Neural cell (in vitro differentiated cells): ENCODE measurements around the gene AGL. TPM values are rescaled to one million over a fixed set of nuclear protein-coding genes. Genes with fewer than 3 reads are reported as not detected.

ENCODE experiments used
- H2AFZ ChIP-seq: fragments of 200-600, 300-800 bp; sonication (generic), shearing (Covaris generic); 2 replicates; pipeline ENCODE4 v1.6.0; 2014; ENCODE audit warnings: low read depth, mild to moderate bottlenecking, antibody characterized with exemption, low read length, moderate library complexity
- H3F3A ChIP-seq: fragments of 200-600 bp; shearing (Covaris generic); 2 replicates; pipeline ENCODE4 v1.6.1; 2016; ENCODE audit warnings: mild to moderate bottlenecking, moderate library complexity, mixed read lengths, antibody characterized with exemption, low read length; ENCODE audit not compliant: insufficient read depth, poor library complexity, severe bottlenecking
- H3K27ac ChIP-seq: fragments of 200-600, 300-800 bp; sonication (generic), shearing (Covaris generic); 2 replicates; pipeline ENCODE4 v1.5.1; 2014; ENCODE audit warnings: mild to moderate bottlenecking, low read length, moderate library complexity
- H3K27me3 ChIP-seq: fragments of 300-800, 200-600 bp; sonication (generic), shearing (Covaris generic); 2 replicates; pipeline ENCODE4 v1.6.0; 2014; ENCODE audit warnings: mild to moderate bottlenecking, low read depth, low read length, moderate library complexity; ENCODE audit not compliant: insufficient read depth
- H3K36me3 ChIP-seq: fragments of 300-800, 200-600 bp; sonication (generic), shearing (Covaris generic); 2 replicates; pipeline ENCODE4 v1.5.1; 2014; ENCODE audit warnings: mild to moderate bottlenecking, antibody characterized with exemption, low read length, moderate library complexity; ENCODE audit not compliant: insufficient read depth
- H3K4me2 ChIP-seq: fragments of 300-800, 200-600 bp; sonication (generic), shearing (Covaris generic); 2 replicates; pipeline ENCODE4 v1.6.0; 2014; ENCODE audit warnings: mild to moderate bottlenecking, low read length
- H3K4me3 ChIP-seq: fragments of 300-800, 200-600 bp; sonication (generic), shearing (Covaris generic); 2 replicates; pipeline ENCODE4 v1.5.1; 2014; ENCODE audit warnings: mild to moderate bottlenecking, low read length, moderate library complexity
- H3K79me2 ChIP-seq: fragments of 200-600 bp; shearing (Covaris generic); replicated peaks from 2 replicates; pipeline ENCODE4 v1.6.0; 2014; ENCODE audit warnings: mild to moderate bottlenecking, low read length, moderate library complexity; ENCODE audit not compliant: insufficient read depth
- H3K9ac ChIP-seq: fragments of 300-800, 200-600 bp; sonication (generic), shearing (Covaris generic); 2 replicates; pipeline ENCODE4 v1.6.1; 2016; ENCODE audit warnings: mild to moderate bottlenecking, low read length, mixed read lengths
- H3K9me2 ChIP-seq: fragments of 200-600 bp; shearing (Covaris generic); 2 replicates; pipeline ENCODE4 v1.6.1; 2016; ENCODE audit warnings: mild to moderate bottlenecking, low read length, mixed read lengths; ENCODE audit not compliant: insufficient read depth
- H3K9me3 ChIP-seq: fragments of 200-600, 300-800 bp; sonication (generic), shearing (Covaris generic); 2 replicates; pipeline ENCODE4 v1.6.1; 2016; ENCODE audit warnings: mild to moderate bottlenecking, mixed run types, low read length, moderate library complexity, mixed read lengths
- H4K20me1 ChIP-seq: fragments of 200-600 bp; shearing (Covaris generic); 2 replicates; pipeline ENCODE4 v1.6.1; 2016; ENCODE audit warnings: mild to moderate bottlenecking, mixed run types; ENCODE audit not compliant: insufficient read depth
- CTCF ChIP-seq: fragments of 450-650 bp; IDR thresholded peaks from 2 replicates; pipeline ENCODE4 v1.5.1; 2014; ENCODE audit warnings: antibody characterized with exemption, mild to moderate bottlenecking, moderate library complexity; ENCODE audit not compliant: poor library complexity, severe bottlenecking
- EP300 ChIP-seq: fragments of 450-650 bp; conservative IDR thresholded peaks from 2 replicates; pipeline ENCODE4 v1.6.1; 2014; ENCODE audit warnings: antibody characterized with exemption, mild to moderate bottlenecking, moderate library complexity; ENCODE audit not compliant: poor library complexity, severe bottlenecking
- EZH2 ChIP-seq: fragments of 200-600, 300-800 bp; shearing (Covaris generic), sonication (generic); IDR thresholded peaks from 2 replicates; pipeline ENCODE4 v1.6.1; 2014; ENCODE audit warnings: antibody characterized with exemption, low read length, borderline replicate concordance, mild to moderate bottlenecking; ENCODE audit not compliant: insufficient read depth, poor library complexity, severe bottlenecking
- MXI1 ChIP-seq: fragments of 450-650 bp; conservative IDR thresholded peaks from 2 replicates; pipeline ENCODE4 v1.6.1; 2014; ENCODE audit warnings: antibody characterized with exemption, mild to moderate bottlenecking; ENCODE audit not compliant: poor library complexity, severe bottlenecking
- POLR2AphosphoS5 ChIP-seq: IDR thresholded peaks from 2 replicates; pipeline ENCODE4 v1.6.1; 2012
- RAD21 ChIP-seq: fragments of 450-650 bp; conservative IDR thresholded peaks from 2 replicates; pipeline ENCODE4 v1.6.1; 2014; ENCODE audit warnings: antibody characterized with exemption, mild to moderate bottlenecking, moderate library complexity
- REST ChIP-seq: IDR thresholded peaks from 2 replicates; pipeline ENCODE4 v1.6.1; 2012; ENCODE audit warnings: borderline replicate concordance
- SMC3 ChIP-seq: fragments of 450-650 bp; conservative IDR thresholded peaks from 2 replicates; pipeline ENCODE4 v1.6.1; 2014; ENCODE audit warnings: antibody characterized with exemption, mild to moderate bottlenecking, moderate library complexity; ENCODE audit not compliant: poor library complexity
- TAF1 ChIP-seq: IDR thresholded peaks from 2 replicates; pipeline ENCODE4 v1.6.1; 2012; ENCODE audit warnings: low read depth
- polyA plus RNA-seq: library from polyadenylated mRNA; depleted of rRNA; stranded (reverse); fragments of >200 nt; gene quantifications from 2 replicates; pipeline ENCODE4 v1.2.3, GENCODE V29; 2014

AGL gene
- polyA plus RNA-seq, 1 donor from 2014 or later: 17.7 TPM

DNA sequence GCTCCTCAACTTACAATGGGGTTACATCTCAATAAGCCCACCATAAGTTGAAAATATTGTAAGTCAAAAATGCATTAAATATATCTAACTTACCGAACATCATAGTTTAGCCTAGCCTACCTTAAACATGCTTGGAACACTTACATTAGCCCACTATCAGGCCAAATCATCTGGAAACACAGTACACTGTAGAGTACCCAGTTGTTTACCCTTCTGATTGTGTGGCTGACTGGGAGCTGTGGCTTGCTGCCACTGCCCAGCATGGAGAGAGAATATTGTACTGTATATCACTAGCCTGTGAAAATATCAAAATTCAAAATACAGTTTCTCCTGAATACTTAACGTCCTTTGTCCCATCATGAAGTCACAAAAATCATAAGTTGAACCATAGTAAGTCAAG is 43.3 kb upstream of the AGL start:
- no peaks in the 10 kb centered on the region for H3K79me2 ChIP-seq
- no peaks in the 10 kb centered on the region for H3F3A ChIP-seq
- no peak overlapping the region for H3K27ac ChIP-seq
- no peak overlapping the region for H3K4me3 ChIP-seq
- no peaks in the 10 kb centered on the region for H4K20me1 ChIP-seq
- no peak overlapping the region for H2AFZ ChIP-seq
- no peak overlapping the region for H3K4me2 ChIP-seq
- H3K36me3 ChIP-seq: no peaks in the 10 kb centered on the region
- no peaks in the 10 kb centered on the region for H3K27me3 ChIP-seq
- TF ChIP-seq REST: no peak
- no peak for TF ChIP-seq POLR2AphosphoS5
- no peak for TF ChIP-seq EZH2
- no peak for TF ChIP-seq RAD21
- TF ChIP-seq CTCF: no peak
- TF ChIP-seq TAF1: no peak
- no peak for TF ChIP-seq MXI1
- no peak for TF ChIP-seq EP300
- TF ChIP-seq SMC3: no peak
- H3K9me3 ChIP-seq: no peaks in the 10 kb centered on the region
- no peaks in the 10 kb centered on the region for H3K9me2 ChIP-seq
- H3K9ac ChIP-seq: no peak overlapping the region

DNA sequence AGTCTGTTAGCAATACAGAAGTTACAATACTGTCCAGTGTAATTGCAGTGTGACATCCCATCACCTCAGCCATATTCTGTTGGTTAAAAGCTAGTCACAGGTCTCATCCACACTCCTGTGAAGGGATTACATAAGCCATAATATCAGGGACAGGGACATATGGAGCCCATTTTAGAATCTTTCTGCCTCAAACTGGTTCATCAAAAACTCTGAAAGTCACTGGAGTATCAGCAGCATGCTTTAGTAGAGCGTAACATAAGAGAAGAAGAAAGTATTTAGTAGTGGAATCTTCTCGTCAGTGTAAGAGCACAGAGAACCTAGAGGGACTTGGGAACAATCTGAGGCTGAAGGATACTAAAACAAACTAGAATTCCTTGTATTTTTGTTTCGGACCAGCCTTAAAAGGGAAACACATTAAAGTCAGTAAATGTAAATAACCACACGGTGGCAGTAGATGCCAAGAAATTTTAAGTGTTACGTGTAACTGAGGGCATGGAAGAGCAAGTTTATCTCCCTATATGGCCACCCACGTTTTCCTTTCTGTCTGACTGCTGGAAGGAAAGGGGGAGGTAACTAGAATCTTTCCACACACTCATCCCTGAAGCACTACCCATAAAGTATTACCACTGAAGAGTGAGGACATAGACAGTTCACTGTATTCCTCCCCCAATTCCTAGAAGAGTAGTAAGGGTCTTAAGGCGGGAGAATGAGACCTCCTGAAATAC is 41.6 kb upstream of the AGL start:
- Histone ChIP-seq H3K4me3 (peak overlapping the region; percentile 12), H3K9ac (peak overlapping the region; percentile 41), H3K4me2 (no peak overlapping the region)

More for the DNA sequence above, 41.6 kb upstream of the AGL start:
- Histone ChIP-seq H3F3A (no peaks in the 10 kb centered on the region), H2AFZ (no peak overlapping the region), H4K20me1 (no peaks in the 10 kb centered on the region), H3K36me3 (no peaks in the 10 kb centered on the region), H3K79me2 (no peaks in the 10 kb centered on the region), H3K27ac (peak overlapping the region; percentile 61), H3K9me2 (no peaks in the 10 kb centered on the region), H3K27me3 (no peaks in the 10 kb centered on the region), H3K9me3 (no peaks in the 10 kb centered on the region)
- TF ChIP-seq RAD21: peak; percentile 90
- TF ChIP-seq MXI1: peak; percentile 48
- peak; percentile 34 for TF ChIP-seq EP300
- peak; percentile 89 for TF ChIP-seq SMC3
- no peak for TF ChIP-seq TAF1
- peak; percentile 91 for TF ChIP-seq CTCF
- no peak for TF ChIP-seq EZH2
- peak; percentile 38 for TF ChIP-seq POLR2AphosphoS5
- TF ChIP-seq REST: no peak
